Osteoblast (primary cell): Measurements from ENCODE around the gene ATOH8. TPM values are rescaled to one million over a fixed set of nuclear protein-coding genes. Genes with fewer than 3 reads are reported as not detected.

Experiments used
- DNase-seq: peaks from one replicate; pipeline ENCODE4 v3.0.0; 2011; ENCODE audit warnings: low spot score, mixed read lengths; ENCODE audit not compliant: insufficient read length; ENCODE audit errors: missing footprints
- H2AFZ ChIP-seq: 2 replicates; pipeline ENCODE4 v1.6.0; 2011; ENCODE audit warnings: mild to moderate bottlenecking, low read length
- H3K27ac ChIP-seq: 2 replicates; pipeline ENCODE4 v1.5.1; 2011; ENCODE audit warnings: mild to moderate bottlenecking, low read depth, low read length, moderate library complexity
- H3K27me3 ChIP-seq: 2 replicates; pipeline ENCODE4 v1.6.0; 2012; ENCODE audit warnings: mild to moderate bottlenecking, control low read depth, inconsistent platforms, low read length, moderate library complexity; ENCODE audit not compliant: insufficient read depth
- H3K36me3 ChIP-seq: 2 replicates; pipeline ENCODE4 v1.5.1; 2011; ENCODE audit warnings: mild to moderate bottlenecking, low read length, control low read depth, moderate library complexity; ENCODE audit not compliant: insufficient read depth
- H3K4me1 ChIP-seq: 2 replicates; pipeline ENCODE4 v1.5.1; 2011; ENCODE audit warnings: mild to moderate bottlenecking, low read length, control low read depth, moderate library complexity; ENCODE audit not compliant: insufficient read depth
- H3K4me2 ChIP-seq: 2 replicates; pipeline ENCODE4 v1.6.0; 2011; ENCODE audit warnings: mild to moderate bottlenecking, low read length; ENCODE audit not compliant: insufficient read depth
- H3K4me3 ChIP-seq: fragments of 200-600 bp; sonication (generic); 3 replicates; pipeline ENCODE4 v1.5.1; 2012; ENCODE audit warnings: mild to moderate bottlenecking, low read length, inconsistent platforms; ENCODE audit not compliant: insufficient read depth
- H3K79me2 ChIP-seq: 2 replicates; pipeline ENCODE4 v1.6.0; 2012; ENCODE audit warnings: mild to moderate bottlenecking, low read length, control low read depth, inconsistent platforms; ENCODE audit not compliant: insufficient read depth
- H3K9me3 ChIP-seq: 2 replicates; pipeline ENCODE4 v1.5.1; 2011; ENCODE audit warnings: low read depth, low read length, control low read depth
- H4K20me1 ChIP-seq: 2 replicates; pipeline ENCODE4 v1.6.0; 2012; ENCODE audit warnings: mild to moderate bottlenecking, low read length, control low read depth; ENCODE audit not compliant: insufficient read depth
- CTCF ChIP-seq: IDR thresholded peaks from 2 replicates; pipeline ENCODE4 v1.5.1; 2011; ENCODE audit warnings: mild to moderate bottlenecking, low read depth, low read length, moderate library complexity; ENCODE audit errors: extremely low read depth
- total RNA-seq: library from RNA; depleted of rRNA; stranded (reverse); fragments of >200 nt; gene quantifications from 2 replicates; pipeline ENCODE4 v1.2.3, GENCODE V29; 2012

Gene ATOH8
- total RNA-seq, 1 donor: 35.1 TPM

GRCh38 chr2:85747441-85747840 is 6.3 kb upstream of the ATOH8 start:
- peaks cover 48% of the 10 kb centered on the region for H3K4me1 ChIP-seq
- H3K36me3 ChIP-seq: no peaks in the 10 kb centered on the region
- no peaks in the 10 kb centered on the region for H3K27me3 ChIP-seq
- no peak overlapping the region for H2AFZ ChIP-seq
- H3K4me3 ChIP-seq: no peak overlapping the region
- no peaks in the 10 kb centered on the region for H3K79me2 ChIP-seq
- no peaks in the 10 kb centered on the region for H4K20me1 ChIP-seq
- no peaks in the 10 kb centered on the region for H3K9me3 ChIP-seq
- no peak overlapping the region for H3K4me2 ChIP-seq
- no peak overlapping the region for H3K27ac ChIP-seq
- TF ChIP-seq CTCF: no peak
- no peak for DNase-seq

GRCh38 chr2:85748039-85748734 is 5.6 kb upstream of the ATOH8 start:
- no peak overlapping the region for H3K4me2 ChIP-seq
- H3K79me2 ChIP-seq: no peaks in the 10 kb centered on the region
- no peak for DNase-seq
- no peak overlapping the region for H2AFZ ChIP-seq
- peaks cover 41% of the 10 kb centered on the region for H3K4me1 ChIP-seq
- no peak overlapping the region for H3K4me3 ChIP-seq
- no peaks in the 10 kb centered on the region for H3K27me3 ChIP-seq
- H4K20me1 ChIP-seq: no peaks in the 10 kb centered on the region
- no peaks in the 10 kb centered on the region for H3K9me3 ChIP-seq
- no peaks in the 10 kb centered on the region for H3K36me3 ChIP-seq
- no peak overlapping the region for H3K27ac ChIP-seq
- no peak for TF ChIP-seq CTCF

- no peaks in the 10 kb centered on the region for H3K36me3 ChIP-seq
- peaks cover 31% of the 10 kb centered on the region for H3K4me1 ChIP-seq
- H3K4me3 ChIP-seq: no peak overlapping the region
- TF ChIP-seq CTCF: no peak
- no peak overlapping the region for H3K27ac ChIP-seq
- no peaks in the 10 kb centered on the region for H4K20me1 ChIP-seq
- DNase-seq: peak; percentile 87
- H3K9me3 ChIP-seq: no peaks in the 10 kb centered on the region
- no peak overlapping the region for H3K4me2 ChIP-seq
- peak overlapping the region; percentile 39 for H2AFZ ChIP-seq
- no peaks in the 10 kb centered on the region for H3K79me2 ChIP-seq
- H3K27me3 ChIP-seq: no peaks in the 10 kb centered on the region
Measured at GRCh38 chr2:85748985-85749875, 4.6 kb upstream of the ATOH8 start.
